Psoas muscle (tissue), 8 donors: ENCODE measurements around the gene MAST4. TPM values are rescaled to one million over a fixed set of nuclear protein-coding genes. Genes with fewer than 3 reads are reported as not detected.

Source experiments
- ATAC-seq, 4 donors: fragments of 200-7000 bp; cut with Tn5 transposase; one replicate each; pipeline ENCODE4 v1.9.1; 2020; ENCODE audit warnings: moderate library complexity in 3 of 4, mild to moderate bottlenecking in 2 of 4
- DNase-seq, 2 donors: peaks; one replicate each; pipeline ENCODE4 v3.0.0-alpha.2; 2020
- H3K27ac ChIP-seq: fragments of 200-600 bp; one replicate; pipeline ENCODE4 v1.8.0; 2022
- H3K27me3 ChIP-seq, 3 donors: fragments of 200-600 bp in 1 of 3; one replicate each; pipeline versions ENCODE4 v1.6.1 to v1.8.0; 2013 to 2022; ENCODE audit warnings: low read length in 2 of 3, mild to moderate bottlenecking in 2 of 3, moderate library complexity in 1 of 3; ENCODE audit not compliant: insufficient read depth in 3 of 3
- H3K36me3 ChIP-seq, 2 donors: fragments of 200-600 bp in 1 of 2; one replicate each; pipeline versions ENCODE4 v1.6.1 to v1.8.0; 2013 to 2022; ENCODE audit warnings: low read depth in 1 of 2, mild to moderate bottlenecking in 1 of 2, moderate library complexity in 1 of 2; ENCODE audit not compliant: insufficient read depth in 1 of 2
- H3K4me1 ChIP-seq: fragments of 200-600 bp; one replicate; pipeline ENCODE4 v1.8.0; 2022
- H3K4me3 ChIP-seq: fragments of 200-600 bp; one replicate; pipeline ENCODE4 v1.8.0; 2022; ENCODE audit warnings: mild to moderate bottlenecking
- H3K9me3 ChIP-seq: fragments of 200-600 bp; one replicate; pipeline ENCODE4 v1.8.0; 2022
- CTCF ChIP-seq: fragments of 200-600 bp; IDR thresholded peaks from one replicate; pipeline ENCODE4 v1.8.0; 2022; ENCODE audit warnings: antibody characterized with exemption
- WGBS, 3 donors: extraction: QIAGEN DNeasy Blood & Tissue Kit; methylation state at CpG; one replicate each; pipeline versions ENCODE4 v1.1.6 to v1.1.7; 2013; 5-methylcytosine and 5-hydroxymethylcytosine counted together
- intact Hi-C, 2 donors: fragments of 100-400 bp; cut with DNase I; formaldehyde crosslinking; loops; one replicate each; pipeline versions ENCODE4 v1.11.0 to v1.14.2; 2022
- polyA plus RNA-seq, 3 donors: library from polyadenylated mRNA; stranded (reverse); fragments of 200-250 nt; gene quantifications; one replicate each; pipeline ENCODE4 v1.2.3, GENCODE V29; 2013
- total RNA-seq, 4 donors: library from RNA; stranded (reverse); fragmentation: NEBNext Ultra II Directional in 2 of 4; extraction: Animal tissue kit (Norgen Biotek cat#: 25700) in 2 of 4; gene quantifications; one replicate each; pipeline versions ENCODE4 v1.2.1 to v1.2.4, GENCODE V29; 2021 to 2023
- donor health status: healthy with polysubstance abuse.
- donor health status: DM: no; HTN: no; CAD: no; lungs with moderate emphysema.
- donor health status: Bipolar disorder and iron deficiency.
- donor health status: healthy.
- donor health status: DM: yes; HTN: yes; CAD: no.
- donor health status: DM: no; HTN: no; CAD: no.
- donor health status: DM: no; HTN: no; CAD: no.
- donor health status: DM: yes; HTN: yes; CAD: no.

The MAST4 gene
- total and polyA plus RNA-seq, 7 donors = 3.2 to 123 (median 12.1) TPM

DNA sequence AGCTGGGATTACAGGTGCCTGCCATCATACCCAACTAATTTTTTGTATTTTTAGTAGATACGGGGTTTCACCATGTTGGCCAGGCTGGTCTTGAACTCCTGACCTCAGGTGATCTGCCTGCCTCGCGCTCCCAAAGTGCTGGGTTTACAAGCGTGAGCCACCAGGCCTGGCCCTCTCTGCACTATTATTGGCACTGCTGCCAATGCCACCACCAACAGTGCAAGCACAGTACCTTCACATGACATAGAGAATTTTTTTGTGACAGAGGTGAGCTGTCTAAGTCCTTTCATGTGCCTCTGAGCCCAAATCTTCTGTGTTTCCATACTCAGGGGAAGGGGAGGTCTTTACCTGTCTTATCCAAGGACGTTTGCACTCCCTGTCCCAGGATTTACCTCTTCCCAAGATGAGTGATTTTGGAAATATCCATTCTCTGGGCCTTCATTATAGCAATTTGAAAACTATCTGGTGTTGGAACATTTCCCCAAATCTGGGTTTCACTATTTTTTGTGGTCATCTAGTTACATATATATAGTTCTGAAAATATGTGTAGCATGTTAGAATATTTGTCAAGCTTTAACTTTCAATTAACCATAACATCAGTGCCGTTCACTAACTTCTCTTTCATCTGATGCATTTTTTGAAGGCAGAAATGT lies 605.8 kb downstream of the MAST4 start:
- intact Hi-C loops = no loop called here
- H3K27ac ChIP-seq = no peak overlapping the region

DNA sequence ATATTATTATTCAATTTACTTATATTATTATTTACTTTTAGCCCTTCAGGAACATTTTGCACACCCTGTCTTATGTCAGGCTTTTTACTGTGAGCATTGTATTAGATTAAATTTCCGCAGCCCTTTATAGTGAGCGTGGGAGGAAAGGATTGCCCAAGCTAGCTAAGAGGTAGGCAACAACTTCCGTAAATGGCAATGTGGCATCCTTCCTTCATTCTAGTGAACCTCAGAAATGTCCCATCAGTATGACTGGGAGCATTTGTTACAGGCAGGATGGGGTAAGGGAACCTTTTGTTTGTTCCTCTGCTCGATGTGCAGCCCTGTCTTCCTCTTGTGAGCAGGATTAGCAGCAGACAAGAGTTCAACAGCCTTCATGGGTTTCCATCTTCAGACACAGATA lies 606.6 kb downstream of the MAST4 start:
- Histone ChIP-seq H3K4me3 (no peak overlapping the region), H3K4me1 (no peaks in the 10 kb centered on the region), H3K9me3 (no peaks in the 10 kb centered on the region), H3K27ac (no peak overlapping the region), H3K36me3 (no peaks in the 10 kb centered on the region), H3K27me3 (no peaks in the 10 kb centered on the region)
- intact Hi-C loops = no loop called here
- ATAC-seq = no peak
- TF ChIP-seq CTCF = no peak
- no peak for DNase-seq
- WGBS, 3 donors = 84 to 92% (median 89%) methylated on average over 4 of the region's 4 CpGs

More for the DNA sequence above, 605.8 kb downstream of the MAST4 start:
- Histone ChIP-seq H3K9me3 (no peaks in the 10 kb centered on the region), H3K36me3 (no peaks in the 10 kb centered on the region), H3K4me1 (no peaks in the 10 kb centered on the region), H3K27me3 (no peaks in the 10 kb centered on the region), H3K4me3 (no peak overlapping the region)
- WGBS, 3 donors = 73 to 78% (median 77%) methylated on average over 6 of the region's 6 CpGs
- no peak for TF ChIP-seq CTCF
- ATAC-seq (no peak), DNase-seq (no peak)

DNA sequence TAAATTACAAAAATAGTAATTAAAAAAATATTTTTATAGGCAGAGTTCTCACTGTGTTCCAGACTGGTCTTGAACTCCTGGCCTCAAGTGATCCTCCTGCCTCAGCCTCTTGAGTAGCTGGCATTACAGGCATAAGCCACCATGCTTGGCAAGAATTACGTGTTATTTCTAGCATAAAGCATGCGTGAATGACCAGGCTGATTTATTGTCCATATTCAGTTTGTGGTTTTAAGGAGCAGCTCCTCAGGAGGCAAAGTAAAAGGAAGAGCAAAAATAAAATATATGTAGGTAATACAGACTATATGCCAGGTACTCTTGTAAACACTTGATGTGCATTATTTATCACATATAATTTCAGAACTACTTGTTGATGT lies 607.5 kb downstream of the MAST4 start:
- Histone ChIP-seq H3K27me3 (no peaks in the 10 kb centered on the region), H3K9me3 (no peaks in the 10 kb centered on the region), H3K36me3 (no peaks in the 10 kb centered on the region), H3K27ac (no peak overlapping the region), H3K4me1 (no peaks in the 10 kb centered on the region), H3K4me3 (no peak overlapping the region)
- WGBS, 3 donors = 21 to 32% (median 30%) methylated on average over 2 of the region's 2 CpGs
- ATAC-seq = no peak
- DNase-seq = no peak
- no peak for TF ChIP-seq CTCF
- intact Hi-C loops = loop anchor here in 1 of 2 donors (2.0 kb wide), 1 partner anchor 43 kb away; no protein-coding TSS in a partner anchor

DNA sequence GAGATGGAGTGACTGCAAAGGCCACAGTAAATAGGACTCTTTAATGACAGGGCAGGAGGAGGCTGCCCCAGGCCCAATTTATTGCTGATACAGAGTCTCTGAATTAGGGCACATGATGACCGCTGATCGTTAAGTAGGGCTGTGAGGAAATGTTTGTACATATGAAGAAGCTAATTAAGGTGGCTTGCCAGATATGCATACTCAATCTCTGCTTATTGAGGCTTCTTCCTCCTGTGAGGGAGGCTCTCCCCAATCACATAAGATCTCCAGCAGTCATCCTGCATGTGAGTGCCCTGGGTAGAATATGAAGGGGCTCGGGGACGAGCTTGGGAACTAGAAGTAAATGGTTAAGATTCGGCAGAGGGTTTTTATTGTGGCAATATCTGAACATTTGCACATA lies 608.6 kb downstream of the MAST4 start:
- Histone ChIP-seq H3K4me1 (no peaks in the 10 kb centered on the region), H3K27ac (no peak overlapping the region), H3K27me3 (no peaks in the 10 kb centered on the region), H3K36me3 (no peaks in the 10 kb centered on the region), H3K9me3 (no peaks in the 10 kb centered on the region), H3K4me3 (no peak overlapping the region)
- ATAC-seq = no peak
- intact Hi-C loops = loop anchor here (2.0 to 5.0 kb wide), 3 partner anchors 44 to 898 kb away; no protein-coding TSS in a partner anchor
- DNase-seq = no peak
- no peak for TF ChIP-seq CTCF
- WGBS, 3 donors = 66 to 73% (median 71%) methylated on average over 5 of the region's 5 CpGs

- TF ChIP-seq CTCF = no peak
- Histone ChIP-seq H3K27ac (no peak overlapping the region), H3K9me3 (no peaks in the 10 kb centered on the region), H3K36me3 (no peaks in the 10 kb centered on the region), H3K27me3 (no peaks in the 10 kb centered on the region), H3K4me3 (no peak overlapping the region), H3K4me1 (no peaks in the 10 kb centered on the region)
- 90 to 95% (median 93%) methylated on average over 3 of the region's 3 CpGs for WGBS, 3 donors
- ATAC-seq (no peak), DNase-seq (no peak)
- intact Hi-C loops = loop anchor here (2.0 to 5.0 kb wide), 3 partner anchors 45 to 899 kb away; no protein-coding TSS in a partner anchor
Measured at GRCh38 chr5:67205981-67206380, 609.8 kb downstream of the MAST4 start.
